Tibial artery (tissue), 4 donors: Measurements from ENCODE around the gene FGF9.

Experiments used
- DNase-seq, 2 donors: peaks; one replicate each; pipeline ENCODE4 v3.0.0-alpha.2; 2019
- H3K27ac ChIP-seq, 2 donors: fragments of 200-600 bp; sonication (generic) in 1 of 2; 1 replicate in 1 of 2; 2 replicates in 1 of 2; pipeline ENCODE4 v1.5.1; 2018 to 2019; ENCODE audit warnings: mild to moderate bottlenecking in 1 of 2
- H3K27me3 ChIP-seq, 2 donors: fragments of 200-600 bp; sonication (generic) in 1 of 2; one replicate each; pipeline versions ENCODE4 v1.5.1 to v1.6.0; 2016 to 2019
- H3K36me3 ChIP-seq, 3 donors: fragments of 200-600 bp; sonication (generic) in 2 of 3; one replicate each; pipeline ENCODE4 v1.5.1; 2016 to 2019; ENCODE audit warnings: mild to moderate bottlenecking in 2 of 3
- H3K4me1 ChIP-seq, 4 donors: fragments of 200-600 bp; sonication (generic) in 2 of 4; 1 replicate in 3 of 4; 2 replicates in 1 of 4; pipeline ENCODE4 v1.5.1; 2016 to 2019
- H3K4me3 ChIP-seq, 2 donors: fragments of 200-600 bp; sonication (generic) in 1 of 2; 1 replicate in 1 of 2; 2 replicates in 1 of 2; pipeline ENCODE4 v1.5.1; 2018 to 2019; ENCODE audit warnings: mild to moderate bottlenecking in 2 of 2
- H3K9me3 ChIP-seq, 3 donors: fragments of 200-600 bp; sonication (generic) in 1 of 3; one replicate each; pipeline ENCODE4 v1.5.1; 2016 to 2019
- intact Hi-C: fragments of 100-400 bp; cut with DNase I; formaldehyde crosslinking; loops from one replicate; pipeline ENCODE4 v1.15.0; 2023; ENCODE audit warnings: low total_unique reads
- TF ChIP-seq, protein P1 (sequence below), 2 experiments: fragments of 200-600 bp in 1 of 2; fragments of 450-650 bp in 1 of 2; IDR thresholded peaks; one replicate each; pipeline ENCODE4 v1.5.1; 2017 to 2019; ENCODE audit warnings: antibody characterized with exemption in 2 of 2, mild to moderate bottlenecking in 1 of 2, moderate library complexity in 1 of 2

FGF9 gene

DNA sequence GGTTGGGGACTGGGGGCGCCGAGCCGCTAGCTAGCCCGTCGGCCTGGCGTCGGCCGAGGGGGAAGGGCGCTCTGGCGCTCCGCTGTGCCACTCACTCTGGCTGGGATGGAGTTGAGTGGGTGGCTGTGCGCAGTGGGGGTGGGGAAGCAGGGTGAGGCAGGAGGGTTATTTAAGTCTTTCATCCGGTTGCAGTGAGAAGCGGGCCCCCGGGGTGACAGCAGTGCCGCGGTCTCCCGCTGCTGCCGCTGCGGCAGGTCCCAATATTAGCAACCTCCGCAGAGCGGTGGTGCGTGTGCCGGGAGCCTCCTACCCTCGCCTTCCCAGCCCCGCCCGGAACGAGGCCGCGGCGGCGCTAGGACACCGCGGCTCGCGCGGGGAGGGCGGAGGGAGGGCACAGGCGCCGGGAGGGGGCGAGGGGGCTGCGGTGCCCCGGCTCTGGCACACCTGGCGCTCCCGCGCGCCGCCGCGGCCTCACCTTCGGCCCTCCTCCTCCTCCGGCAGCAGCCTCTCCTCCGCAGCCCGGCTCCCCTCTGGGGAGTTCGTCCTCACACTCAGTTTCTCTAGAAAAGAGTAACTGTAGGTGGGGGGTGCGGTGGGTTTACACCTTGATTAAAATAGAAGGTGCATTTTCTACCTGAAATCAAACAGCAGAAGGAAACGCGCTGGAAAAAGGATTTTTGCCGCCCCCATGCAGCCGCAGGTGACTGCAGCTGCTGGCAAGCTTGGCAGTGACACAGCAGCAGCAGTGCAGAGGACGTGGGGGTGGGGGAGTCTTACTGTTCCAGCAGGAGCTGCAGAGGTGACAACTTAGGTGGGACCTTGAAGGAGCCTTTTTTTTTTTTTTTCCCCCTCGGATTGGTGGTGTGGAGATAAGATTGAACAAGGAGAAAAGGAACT, 4.5 kb downstream of the FGF9 start:
- intact Hi-C loops = no loop called here
- peaks cover 0 to 48% (median 40%) of the 10 kb centered on the region in 4 donors for H3K4me1 ChIP-seq
- TF ChIP-seq, protein P1, sequence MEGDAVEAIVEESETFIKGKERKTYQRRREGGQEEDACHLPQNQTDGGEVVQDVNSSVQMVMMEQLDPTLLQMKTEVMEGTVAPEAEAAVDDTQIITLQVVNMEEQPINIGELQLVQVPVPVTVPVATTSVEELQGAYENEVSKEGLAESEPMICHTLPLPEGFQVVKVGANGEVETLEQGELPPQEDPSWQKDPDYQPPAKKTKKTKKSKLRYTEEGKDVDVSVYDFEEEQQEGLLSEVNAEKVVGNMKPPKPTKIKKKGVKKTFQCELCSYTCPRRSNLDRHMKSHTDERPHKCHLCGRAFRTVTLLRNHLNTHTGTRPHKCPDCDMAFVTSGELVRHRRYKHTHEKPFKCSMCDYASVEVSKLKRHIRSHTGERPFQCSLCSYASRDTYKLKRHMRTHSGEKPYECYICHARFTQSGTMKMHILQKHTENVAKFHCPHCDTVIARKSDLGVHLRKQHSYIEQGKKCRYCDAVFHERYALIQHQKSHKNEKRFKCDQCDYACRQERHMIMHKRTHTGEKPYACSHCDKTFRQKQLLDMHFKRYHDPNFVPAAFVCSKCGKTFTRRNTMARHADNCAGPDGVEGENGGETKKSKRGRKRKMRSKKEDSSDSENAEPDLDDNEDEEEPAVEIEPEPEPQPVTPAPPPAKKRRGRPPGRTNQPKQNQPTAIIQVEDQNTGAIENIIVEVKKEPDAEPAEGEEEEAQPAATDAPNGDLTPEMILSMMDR (IDR thresholded peaks at IDR 0.05) = no peak
- H3K36me3 ChIP-seq = no peaks in the 10 kb centered on the region
- H3K27ac ChIP-seq = peak overlapping the region in 1 of 2 donors; percentile 6
- H3K9me3 ChIP-seq = no peaks in the 10 kb centered on the region
- DNase-seq = no peak
- peak overlapping the region; percentile 51 to 60 for H3K4me3 ChIP-seq
- H3K27me3 ChIP-seq = peaks cover 0 to 42% of the 10 kb centered on the region in 2 donors

DNA sequence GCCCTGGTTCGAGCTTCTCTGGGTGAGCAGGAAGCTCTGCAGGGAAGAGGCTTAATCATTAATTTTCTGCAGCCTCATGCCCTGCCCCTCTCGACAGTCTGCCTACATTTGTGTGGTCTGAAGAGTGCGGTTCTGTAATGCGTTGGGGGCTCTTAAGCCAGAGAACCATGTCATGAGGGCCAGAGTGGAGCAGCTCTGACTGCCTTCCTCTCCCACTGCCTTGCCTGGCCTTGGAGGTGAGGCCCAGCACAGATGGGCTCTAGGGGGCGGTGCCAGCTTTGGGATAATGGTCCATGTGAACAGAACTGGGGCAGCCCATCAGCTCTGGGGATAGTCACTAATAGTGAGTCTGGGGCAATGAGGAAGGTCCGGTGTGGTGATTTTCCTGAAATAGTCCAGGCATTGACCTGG, 5.7 kb downstream of the FGF9 start:
- no peak overlapping the region for H3K4me3 ChIP-seq
- H3K36me3 ChIP-seq = no peaks in the 10 kb centered on the region
- intact Hi-C loops = no loop called here
- peaks cover 0 to 42% of the 10 kb centered on the region in 2 donors for H3K27me3 ChIP-seq
- TF ChIP-seq, protein P1 (IDR thresholded peaks at IDR 0.05) = no peak
- H3K4me1 ChIP-seq = peaks cover 0 to 40% (median 35%) of the 10 kb centered on the region in 4 donors
- H3K9me3 ChIP-seq = no peaks in the 10 kb centered on the region
- no peak overlapping the region for H3K27ac ChIP-seq
- no peak for DNase-seq

DNA sequence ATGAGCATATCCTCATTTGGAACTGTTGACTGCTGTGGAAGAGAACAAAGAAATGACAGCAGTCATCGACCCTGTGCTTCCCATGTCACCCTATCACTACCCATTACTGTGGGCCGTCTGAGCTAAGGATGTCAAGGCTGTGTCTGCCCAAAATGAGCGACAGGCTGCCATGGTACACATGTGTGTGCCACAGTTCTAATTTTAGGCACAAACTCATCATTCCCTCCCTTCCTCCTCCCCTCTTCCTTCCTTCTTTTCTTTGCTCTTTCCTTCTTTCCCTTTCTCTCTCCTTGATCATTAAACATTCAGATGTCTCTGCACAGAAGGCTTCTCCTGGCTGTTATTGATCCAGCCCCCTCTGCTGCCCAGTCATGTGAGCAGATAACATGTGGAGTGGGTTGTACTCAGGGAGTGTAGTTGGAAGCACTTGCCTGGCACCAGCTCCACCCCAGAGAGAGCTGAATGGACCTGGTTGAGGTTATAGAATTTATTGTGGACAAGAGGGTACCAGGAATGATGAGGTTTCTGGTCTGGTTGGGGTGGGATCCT, 6.3 kb downstream of the FGF9 start:
- Histone ChIP-seq H3K27me3 (peaks cover 0 to 39% of the 10 kb centered on the region in 2 donors), H3K4me3 (no peak overlapping the region), H3K4me1 (peaks cover 0 to 35% (median 31%) of the 10 kb centered on the region in 4 donors), H3K9me3 (no peaks in the 10 kb centered on the region), H3K27ac (no peak overlapping the region), H3K36me3 (no peaks in the 10 kb centered on the region)
- DNase-seq = no peak
- TF ChIP-seq, protein P1 (IDR thresholded peaks at IDR 0.05) = no peak
- intact Hi-C loops = no loop called here

- Histone ChIP-seq H3K4me1 (no peaks in the 10 kb centered on the region), H3K27ac (no peak overlapping the region), H3K4me3 (no peak overlapping the region), H3K27me3 (peaks cover 0 to 3% of the 10 kb centered on the region in 2 donors), H3K9me3 (no peaks in the 10 kb centered on the region), H3K36me3 (no peaks in the 10 kb centered on the region)
- no peak for DNase-seq
- intact Hi-C loops = no loop called here
- TF ChIP-seq, protein P1 (IDR thresholded peaks at IDR 0.05) = no peak
Measured at GRCh38 chr13:21683034-21683733, 12.3 kb downstream of the FGF9 start.

- H3K4me1 ChIP-seq = no peaks in the 10 kb centered on the region
- intact Hi-C loops = no loop called here
- no peak for DNase-seq
- no peaks in the 10 kb centered on the region for H3K36me3 ChIP-seq
- H3K4me3 ChIP-seq = no peak overlapping the region
- no peak overlapping the region for H3K27ac ChIP-seq
- TF ChIP-seq, protein P1 (IDR thresholded peaks at IDR 0.05) = no peak
- no peaks in the 10 kb centered on the region for H3K9me3 ChIP-seq
- no peaks in the 10 kb centered on the region for H3K27me3 ChIP-seq
Measured at GRCh38 chr13:21684576-21684975, 13.7 kb downstream of the FGF9 start.
